Adrenal gland (tissue), 12 donors: ENCODE results near the gene C9orf50. TPM values are rescaled to one million over a fixed set of nuclear protein-coding genes. Genes with fewer than 3 reads are reported as not detected.

Experiments
- DNase-seq, 7 donors: peaks; one replicate each; pipeline ENCODE4 v3.0.0-alpha.2; 2019 to 2020
- H3K27ac ChIP-seq, 5 donors: fragments of 200-600 bp; sonication (generic) in 4 of 5; 1 replicate in 3 of 5; 2 replicates in 2 of 5; pipeline versions ENCODE4 v1.5.1 to v1.8.0; 2016 to 2020; ENCODE audit warnings: mild to moderate bottlenecking in 1 of 5
- H3K27me3 ChIP-seq: fragments of 200-600 bp; 2 replicates; pipeline ENCODE4 v1.8.0; 2021
- H3K36me3 ChIP-seq, 2 donors: fragments of 200-600 bp; replicated peaks in 1 of 2; 1 replicate in 1 of 2; 2 replicates in 1 of 2; pipeline versions ENCODE4 v1.5.1 to v1.8.0; 2018 to 2022
- H3K4me1 ChIP-seq, 2 donors: fragments of 200-600 bp; replicated peaks in 1 of 2; 1 replicate in 1 of 2; 2 replicates in 1 of 2; pipeline versions ENCODE4 v1.5.1 to v1.8.0; 2018 to 2021
- H3K4me3 ChIP-seq, 4 donors: fragments of 200-600 bp; sonication (generic) in 3 of 4; one replicate each; pipeline ENCODE4 v1.5.1; 2016 to 2018
- H3K9me3 ChIP-seq, 3 donors: fragments of 200-600 bp; sonication (generic) in 1 of 3; replicated peaks in 1 of 3; 1 replicate in 2 of 3; 2 replicates in 1 of 3; pipeline versions ENCODE4 v1.5.1 to v1.8.0; 2016 to 2021
- CTCF ChIP-seq, 6 experiments: fragments of 450-650 bp in 4 of 6; fragments of 200-600 bp in 2 of 6; sonication (generic) in 1 of 6; IDR thresholded peaks; 1 replicate in 5 of 6; 2 replicates in 1 of 6; pipeline versions ENCODE4 v1.5.1 to v1.8.0; 2016 to 2021; ENCODE audit warnings: antibody characterized with exemption in 6 of 6, mild to moderate bottlenecking in 2 of 6, moderate library complexity in 1 of 6
- POLR2A ChIP-seq, 2 donors: fragments of 450-650 bp; IDR thresholded peaks; one replicate each; pipeline ENCODE4 v1.6.1; 2017; ENCODE audit warnings: antibody characterized with exemption in 2 of 2, mild to moderate bottlenecking in 2 of 2, moderate library complexity in 1 of 2
- WGBS, 4 donors: extraction: QIAGEN DNeasy Blood & Tissue Kit in 2 of 4; methylation state at CpG; one replicate each; pipeline versions ENCODE4 v1.1.5 to v1.1.7; 2013 to 2017; 5-methylcytosine and 5-hydroxymethylcytosine counted together
- intact Hi-C, 2 donors: fragments of 100-400 bp; cut with DNase I; formaldehyde crosslinking; loops; one replicate each; pipeline versions ENCODE4 v1.14.1 to v1.15.0; 2022 to 2023
- polyA plus RNA-seq, 3 donors: library from polyadenylated mRNA; stranded (reverse); fragments of 200-250 nt in 2 of 3; fragments of 350-450 nt in 1 of 3; fragmentation: Illumina TruSeq in 1 of 3; extraction: RNeasy Lipid Tissue Mini Kit (QIAGEN cat#74804) in 1 of 3; gene quantifications; one replicate each; pipeline ENCODE4 v1.2.3, GENCODE V29; 2013 to 2014
- total RNA-seq, 9 donors: library from RNA; depleted of rRNA in 4 of 9; stranded (reverse); fragments of >200 nt in 4 of 9; fragments of 120-200 nt in 1 of 9; fragmentation: NEBNext Ultra II Directional in 1 of 9; extraction: Animal tissue kit (Norgen Biotek cat#: 25700) in 1 of 9; gene quantifications; one replicate each; pipeline versions ENCODE4 v1.1.0 to v1.2.4, GENCODE V29; 2013 to 2023
- donor health status: healthy with polysubstance abuse.
- donor health status: Bipolar disorder and iron deficiency.
- donor health status: DM: yes; HTN: yes; CAD: no.
- donor health status: DM: no; HTN: no; CAD: no.
- donor health status: DM: no; HTN: no; CAD: no.
- donor health status: DM: yes; HTN: yes; CAD: no.

The C9orf50 gene
- total and polyA plus RNA-seq, 12 donors, result 0.11 to 0.74 (median 0.37) TPM; not detected in 7

DNA sequence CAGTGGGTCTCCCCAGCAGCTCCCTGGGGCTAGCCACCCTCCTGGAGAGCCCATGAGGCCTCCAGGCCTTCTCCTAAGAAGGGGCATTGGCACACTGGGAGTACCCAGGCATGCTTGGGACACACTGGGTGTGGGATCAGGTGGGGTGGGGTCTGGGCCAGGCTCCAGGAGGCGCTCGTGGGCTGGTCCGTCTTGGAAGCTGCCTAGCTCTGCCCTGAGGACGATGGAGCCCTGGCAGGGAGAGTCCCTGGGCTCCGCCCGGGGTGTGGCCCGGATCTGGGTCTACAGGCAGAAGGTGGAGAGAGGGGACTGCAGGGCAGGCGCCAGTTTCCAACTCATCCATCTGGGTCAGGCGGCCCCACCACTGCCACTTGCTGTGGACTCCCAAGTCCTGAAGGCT lies 46.9 kb upstream of the C9orf50 start:
- no peak overlapping the region for H3K27ac ChIP-seq

DNA sequence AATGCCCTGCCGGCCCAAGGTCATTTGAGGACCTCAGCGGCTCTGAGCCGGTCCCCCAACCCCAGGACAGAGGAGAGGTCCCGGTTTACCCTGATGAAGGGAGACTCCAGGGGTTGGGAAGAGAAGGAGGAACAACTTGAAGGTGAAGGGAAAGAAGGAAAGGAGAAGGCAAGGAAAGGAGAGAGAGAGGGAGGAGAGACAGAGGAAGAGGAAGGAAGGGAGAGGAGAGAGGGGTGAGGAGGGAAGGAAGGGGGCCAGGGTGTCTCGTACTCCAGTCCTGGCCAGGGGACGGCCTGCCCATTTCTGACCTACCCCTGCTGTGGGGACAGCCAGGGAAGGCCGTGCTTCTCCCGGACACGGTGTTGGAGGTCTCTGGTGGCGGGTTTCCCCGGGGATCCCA lies 46.5 kb upstream of the C9orf50 start:
- H3K27me3 ChIP-seq, result peaks cover 5% of the 10 kb centered on the region
- no peak for TF ChIP-seq CTCF (IDR thresholded peaks at IDR 0.05)
- TF ChIP-seq POLR2A (IDR thresholded peaks at IDR 0.05), result no peak
- H3K36me3 ChIP-seq, result no peaks in the 10 kb centered on the region
- peaks cover 0 to 5% of the 10 kb centered on the region in 2 donors for H3K4me1 ChIP-seq
- H3K27ac ChIP-seq, result no peak overlapping the region
- no peak overlapping the region for H3K4me3 ChIP-seq
- 80 to 89% (median 87%) methylated on average over 9 to 11 of the region's 11 CpGs for WGBS, 4 donors
- DNase-seq, result no peak
- intact Hi-C loops, result no loop called here
- no peaks in the 10 kb centered on the region for H3K9me3 ChIP-seq

More for the DNA sequence above, 46.9 kb upstream of the C9orf50 start:
- H3K27me3 ChIP-seq, result peaks cover 5% of the 10 kb centered on the region
- no peak for DNase-seq
- peaks cover 0 to 5% of the 10 kb centered on the region in 2 donors for H3K4me1 ChIP-seq
- H3K36me3 ChIP-seq, result no peaks in the 10 kb centered on the region
- H3K4me3 ChIP-seq, result no peak overlapping the region
- TF ChIP-seq POLR2A (IDR thresholded peaks at IDR 0.05) (no peak), CTCF (IDR thresholded peaks at IDR 0.05) (no peak)
- intact Hi-C loops, result no loop called here
- H3K9me3 ChIP-seq, result no peaks in the 10 kb centered on the region
- WGBS, 4 donors, result 90 to 100% (median 94%) methylated on average over 2 to 9 of the region's 9 CpGs

DNA sequence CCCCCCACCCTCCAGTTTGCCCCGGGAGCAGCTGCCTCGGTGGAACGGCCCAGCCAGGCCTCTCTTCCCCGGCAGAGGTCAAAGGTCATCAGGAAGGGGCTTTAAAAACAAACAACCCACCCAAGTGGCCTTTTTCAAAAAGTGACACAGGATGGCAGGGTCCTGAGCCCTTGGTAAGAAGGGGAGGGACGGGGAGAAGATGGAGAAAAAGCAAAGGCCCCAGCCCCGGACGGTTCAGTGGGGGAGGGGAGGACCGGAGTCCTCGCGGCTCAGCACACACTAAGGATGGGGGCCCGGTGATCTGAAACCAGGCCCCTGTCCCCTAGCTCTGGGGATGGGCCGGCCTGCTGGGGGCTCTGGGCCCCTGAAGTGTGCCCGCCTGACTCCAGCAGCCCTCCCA lies 45.7 kb upstream of the C9orf50 start:
- no peak for TF ChIP-seq POLR2A (IDR thresholded peaks at IDR 0.05)
- no peak for TF ChIP-seq CTCF (IDR thresholded peaks at IDR 0.05)
- intact Hi-C loops, result no loop called here
- WGBS, 4 donors, result 32 to 57% (median 45%) methylated on average over 7 to 13 of the region's 13 CpGs
- H3K27ac ChIP-seq, result no peak overlapping the region
- peak overlapping the region in 1 of 4 donors; percentile 56 for H3K4me3 ChIP-seq
- H3K27me3 ChIP-seq, result peaks cover 5% of the 10 kb centered on the region
- H3K9me3 ChIP-seq, result no peaks in the 10 kb centered on the region
- peaks cover 0 to 5% of the 10 kb centered on the region in 2 donors for H3K4me1 ChIP-seq
- no peak for DNase-seq
- H3K36me3 ChIP-seq, result no peaks in the 10 kb centered on the region

DNA sequence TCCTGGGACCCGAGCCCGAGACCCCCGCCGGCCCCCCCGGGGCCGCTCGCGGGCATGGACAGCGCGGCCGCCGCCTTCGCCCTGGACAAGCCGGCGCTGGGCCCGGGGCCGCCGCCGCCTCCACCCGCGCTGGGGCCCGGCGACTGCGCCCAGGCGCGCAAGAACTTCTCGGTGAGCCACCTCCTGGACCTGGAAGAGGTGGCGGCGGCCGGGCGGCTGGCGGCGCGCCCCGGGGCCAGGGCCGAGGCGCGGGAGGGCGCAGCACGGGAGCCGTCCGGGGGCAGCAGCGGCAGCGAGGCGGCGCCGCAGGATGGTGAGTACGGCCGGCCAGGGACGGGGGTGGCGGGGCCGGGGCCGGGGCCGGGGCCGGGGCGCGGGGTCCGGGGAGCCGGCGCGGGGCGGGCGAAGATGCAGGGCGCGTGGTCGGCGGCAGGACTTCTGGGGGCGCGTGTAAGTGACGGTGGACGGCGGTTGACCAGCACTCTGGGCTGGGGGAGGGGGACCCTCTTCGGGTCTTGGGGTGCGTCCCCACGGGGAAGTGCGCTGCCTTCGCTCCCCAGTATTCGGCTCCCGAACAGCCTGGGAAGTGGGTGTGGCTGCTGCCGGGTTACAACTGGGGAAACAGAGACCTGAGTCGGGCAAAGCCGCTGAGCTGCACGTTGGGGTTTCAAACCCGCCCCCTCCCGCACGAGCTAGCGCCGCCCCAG lies 45.1 kb upstream of the C9orf50 start:
- TF ChIP-seq CTCF (IDR thresholded peaks at IDR 0.05), result no peak
- no peak for TF ChIP-seq POLR2A (IDR thresholded peaks at IDR 0.05)
- Histone ChIP-seq H3K36me3 (no peaks in the 10 kb centered on the region), H3K4me3 (peak overlapping the region in 1 of 4 donors; percentile 56), H3K9me3 (no peaks in the 10 kb centered on the region), H3K27me3 (peaks cover 5% of the 10 kb centered on the region), H3K4me1 (peaks cover 0 to 5% of the 10 kb centered on the region in 2 donors), H3K27ac (no peak overlapping the region)
- DNase-seq, result no peak
- 3 to 8% (median 5%) methylated on average over 19 to 88 of the region's 88 CpGs for WGBS, 4 donors
- intact Hi-C loops, result no loop called here
